Kidney tubule cell (primary cell): ENCODE data around the gene LAMA4.
A peak's percentile ranks its signal among the peaks of the same experiment; 100 is the strongest.

Experiments
- DNase-seq: peaks from one replicate; pipeline ENCODE4 v3.0.0-alpha.2; 2018; ENCODE audit warnings: low spot score

LAMA4 gene

GRCh38 chr6:112253841-112254816 lies at the start of gene LAMA4:
Gene LAMA4, minus strand, starts transcription at chr6:112254567. Its CDS starts 417 bp downstream, at chr6:112254150.
- peak; percentile 52 for DNase-seq

- DNase-seq, result no peak
Observed at GRCh38 chr6:112302142-112302705, 47.9 kb upstream of the LAMA4 start.

- DNase-seq, result no peak
Observed at GRCh38 chr6:112300896-112301295, 46.5 kb upstream of the LAMA4 start.

- peak; percentile 96 for DNase-seq
Observed at GRCh38 chr6:112298816-112299281, 44.5 kb upstream of the LAMA4 start.

GRCh38 chr6:112298021-112298745 lies 43.8 kb upstream of the LAMA4 start:
- peak; percentile 63 for DNase-seq

- DNase-seq, result no peak
Observed at GRCh38 chr6:112296694-112297093, 42.3 kb upstream of the LAMA4 start.

GRCh38 chr6:112296122-112296521 lies 41.8 kb upstream of the LAMA4 start:
- peak; percentile 78 for DNase-seq

- DNase-seq, result no peak
Observed at GRCh38 chr6:112291161-112291762, 36.9 kb upstream of the LAMA4 start.

- DNase-seq, result no peak
Observed at GRCh38 chr6:112289038-112289566, 34.7 kb upstream of the LAMA4 start.

GRCh38 chr6:112288475-112288874 lies 34.1 kb upstream of the LAMA4 start:
- DNase-seq, result no peak

GRCh38 chr6:112287577-112288225 lies 33.3 kb upstream of the LAMA4 start:
- no peak for DNase-seq

- no peak for DNase-seq
Observed at GRCh38 chr6:112286500-112287144, 32.3 kb upstream of the LAMA4 start.

- no peak for DNase-seq
Observed at GRCh38 chr6:112286010-112286409, 31.6 kb upstream of the LAMA4 start.

- no peak for DNase-seq
Observed at GRCh38 chr6:112284603-112285002, 30.2 kb upstream of the LAMA4 start.

GRCh38 chr6:112283621-112284020 lies 29.3 kb upstream of the LAMA4 start:
- DNase-seq, result no peak

GRCh38 chr6:112281821-112282615 lies 27.7 kb upstream of the LAMA4 start:
- peak; percentile 74 for DNase-seq

- no peak for DNase-seq
Observed at GRCh38 chr6:112279031-112279935, 24.9 kb upstream of the LAMA4 start.

GRCh38 chr6:112275365-112275764 lies 21.0 kb upstream of the LAMA4 start:
- DNase-seq, result no peak

- peak; percentile 6 for DNase-seq
Observed at GRCh38 chr6:112274774-112275173, 20.4 kb upstream of the LAMA4 start.
